Lung (tissue), 12 donors: ENCODE results near the gene DARS1. TPM values are rescaled to one million over a fixed set of nuclear protein-coding genes. Genes with fewer than 3 reads are reported as not detected.

Experiments
- ATAC-seq: fragments of 200-7000 bp; cut with Tn5 transposase; one replicate; pipeline ENCODE4 v1.9.1; 2020; ENCODE audit warnings: moderate number of reproducible peaks; ENCODE audit not compliant: insufficient read depth, low FRiP score
- DNase-seq, 3 donors: peaks; one replicate each; pipeline ENCODE4 v3.0.0-alpha.2; 2013 to 2017
- H3K27ac ChIP-seq, 2 donors: one replicate each; pipeline ENCODE4 v1.5.1; 2013; ENCODE audit warnings: mild to moderate bottlenecking in 2 of 2, moderate library complexity in 2 of 2, control low read depth in 1 of 2, inconsistent platforms in 1 of 2, low read depth in 1 of 2, low read length in 1 of 2
- H3K27me3 ChIP-seq, 3 donors: one replicate each; pipeline ENCODE4 v1.5.1; 2013; ENCODE audit warnings: low read length in 2 of 3; ENCODE audit not compliant: control insufficient read depth in 3 of 3, insufficient read depth in 3 of 3
- H3K36me3 ChIP-seq, 4 donors: one replicate each; pipeline ENCODE4 v1.5.1; 2013; ENCODE audit warnings: low read length in 4 of 4, mild to moderate bottlenecking in 1 of 4, moderate library complexity in 1 of 4; ENCODE audit not compliant: control insufficient read depth in 4 of 4, insufficient read depth in 4 of 4
- H3K4me1 ChIP-seq, 5 donors: one replicate each; pipeline ENCODE4 v1.5.1; 2013; ENCODE audit warnings: low read length in 5 of 5, mild to moderate bottlenecking in 2 of 5, moderate library complexity in 1 of 5; ENCODE audit not compliant: control insufficient read depth in 5 of 5, insufficient read depth in 5 of 5
- H3K4me3 ChIP-seq: one replicate; pipeline ENCODE4 v1.5.1; 2013; ENCODE audit warnings: mild to moderate bottlenecking, control low read depth, moderate library complexity
- H3K9ac ChIP-seq, 2 donors: one replicate each; pipeline ENCODE4 v1.5.1; 2013; ENCODE audit warnings: low read length in 2 of 2, control low read depth in 1 of 2; ENCODE audit not compliant: insufficient read depth in 1 of 2
- H3K9me3 ChIP-seq, 4 donors: one replicate each; pipeline ENCODE4 v1.5.1; 2013; ENCODE audit warnings: low read length in 3 of 4, mild to moderate bottlenecking in 1 of 4, moderate library complexity in 1 of 4; ENCODE audit not compliant: control insufficient read depth in 4 of 4, insufficient read depth in 3 of 4
- WGBS, 2 donors: extraction: QIAGEN DNeasy Blood & Tissue Kit; methylation state at CpG; one replicate each; pipeline ENCODE4 v1.1.7; 2013; 5-methylcytosine and 5-hydroxymethylcytosine counted together
- polyA plus RNA-seq, 2 donors: library from polyadenylated mRNA; stranded (reverse); fragments of 200-250 nt; gene quantifications; one replicate each; pipeline ENCODE4 v1.2.1, GENCODE V29; 2013
- total RNA-seq, 2 donors: library from RNA; depleted of rRNA in 1 of 2; stranded (reverse); fragments of >200 nt in 1 of 2; gene quantifications; one replicate each; pipeline ENCODE4 v1.2.1, GENCODE V29; 2014 to 2021
- TF ChIP-seq, protein P1 (sequence below): IDR thresholded peaks from 2 replicates; pipeline ENCODE4 v1.5.1; 2012; ENCODE audit warnings: mild to moderate bottlenecking; ENCODE audit errors: control extremely low read depth, extremely low read depth
- donor health status: control.
- donor health status: control.
- donor health status: Bipolar disorder and iron deficiency.
- donor health status: healthy.
- donor health status: DM: yes; HTN: yes; CAD: no.

The DARS1 gene
- total and polyA plus RNA-seq, 4 donors: 47.2 to 77.9 (median 58.7) TPM

GRCh38 chr2:135904341-135904989, 81.0 kb downstream of the DARS1 start:
- Histone ChIP-seq H3K27me3 (no peaks in the 10 kb centered on the region), H3K4me1 (no peaks in the 10 kb centered on the region), H3K4me3 (no peak overlapping the region), H3K9ac (no peak overlapping the region), H3K27ac (no peak overlapping the region), H3K9me3 (no peaks in the 10 kb centered on the region), H3K36me3 (peaks cover 0 to 11% (median 4%) of the 10 kb centered on the region in 4 donors)
- 93 to 96% methylated on average over 4 of the region's 4 CpGs for WGBS, 2 donors
- DNase-seq (peak in 1 of 3 donors; percentile 4), ATAC-seq (no peak)
- TF ChIP-seq, protein P1, sequence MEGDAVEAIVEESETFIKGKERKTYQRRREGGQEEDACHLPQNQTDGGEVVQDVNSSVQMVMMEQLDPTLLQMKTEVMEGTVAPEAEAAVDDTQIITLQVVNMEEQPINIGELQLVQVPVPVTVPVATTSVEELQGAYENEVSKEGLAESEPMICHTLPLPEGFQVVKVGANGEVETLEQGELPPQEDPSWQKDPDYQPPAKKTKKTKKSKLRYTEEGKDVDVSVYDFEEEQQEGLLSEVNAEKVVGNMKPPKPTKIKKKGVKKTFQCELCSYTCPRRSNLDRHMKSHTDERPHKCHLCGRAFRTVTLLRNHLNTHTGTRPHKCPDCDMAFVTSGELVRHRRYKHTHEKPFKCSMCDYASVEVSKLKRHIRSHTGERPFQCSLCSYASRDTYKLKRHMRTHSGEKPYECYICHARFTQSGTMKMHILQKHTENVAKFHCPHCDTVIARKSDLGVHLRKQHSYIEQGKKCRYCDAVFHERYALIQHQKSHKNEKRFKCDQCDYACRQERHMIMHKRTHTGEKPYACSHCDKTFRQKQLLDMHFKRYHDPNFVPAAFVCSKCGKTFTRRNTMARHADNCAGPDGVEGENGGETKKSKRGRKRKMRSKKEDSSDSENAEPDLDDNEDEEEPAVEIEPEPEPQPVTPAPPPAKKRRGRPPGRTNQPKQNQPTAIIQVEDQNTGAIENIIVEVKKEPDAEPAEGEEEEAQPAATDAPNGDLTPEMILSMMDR: no peak

GRCh38 chr2:135903650-135904049, 81.8 kb downstream of the DARS1 start:
- Histone ChIP-seq H3K27ac (no peak overlapping the region), H3K36me3 (peaks cover 0 to 11% (median 4%) of the 10 kb centered on the region in 4 donors), H3K9ac (no peak overlapping the region), H3K27me3 (no peaks in the 10 kb centered on the region), H3K9me3 (no peaks in the 10 kb centered on the region), H3K4me3 (no peak overlapping the region), H3K4me1 (no peaks in the 10 kb centered on the region)
- WGBS, 2 donors: 95 to 98% methylated on average over 3 of the region's 3 CpGs
- no peak for DNase-seq
- no peak for ATAC-seq
- TF ChIP-seq, protein P1: no peak

- no peaks in the 10 kb centered on the region for H3K4me1 ChIP-seq
- no peak overlapping the region for H3K9ac ChIP-seq
- ATAC-seq (no peak), DNase-seq (no peak)
- peaks cover 0 to 9% (median 1%) of the 10 kb centered on the region in 4 donors for H3K36me3 ChIP-seq
- 74 to 84% methylated on average over 4 of the region's 4 CpGs for WGBS, 2 donors
- H3K27me3 ChIP-seq: no peaks in the 10 kb centered on the region
- no peaks in the 10 kb centered on the region for H3K9me3 ChIP-seq
- TF ChIP-seq, protein P1: no peak
- H3K27ac ChIP-seq: no peak overlapping the region
- H3K4me3 ChIP-seq: no peak overlapping the region
These were observed 85.9 kb downstream of the DARS1 start for GRCh38 chr2:135899567-135899966.
